Measurements from ENCODE around the gene NELL2.

The NELL2 gene

GRCh38 chr12:44565163-44565562, 311.0 kb downstream of the NELL2 start:
- Histone ChIP-seq H3K79me1 (ENCODE audit: low read depth, low read length) (no peaks in the 10 kb centered on the region), H4K91ac (ENCODE audit: low read depth, low read length, poor library complexity) (no peak overlapping the region), H3K14ac (ENCODE audit: low read length) (no peak overlapping the region), H3K23ac (ENCODE audit: low read depth, low read length, poor library complexity) (no peak overlapping the region), H3K4me1 (ENCODE audit: control insufficient read depth in 2 of 2, insufficient read depth in 1 of 2, low read depth in 1 of 2, low read length in 2 of 2) (peaks cover 0 to 2% of the 10 kb centered on the region in 2 donors), H2BK120ac (ENCODE audit: low read depth, low read length) (no peak overlapping the region), H2AFZ (ENCODE audit: low read length) (no peak overlapping the region), H3K4ac (ENCODE audit: low read length) (no peak overlapping the region), H3K9ac (ENCODE audit: low read depth, low read length, poor library complexity) (no peak overlapping the region), H2AK5ac (ENCODE audit: low read depth, low read length) (no peak overlapping the region), H3K9me3 (replicated peaks in 1 of 2; ENCODE audit: control insufficient read depth in 2 of 2, insufficient read depth in 1 of 2, low read depth in 1 of 2, low read length in 2 of 2) (no peaks in the 10 kb centered on the region), H3K18ac (ENCODE audit: low read length) (no peak overlapping the region), H3K4me2 (ENCODE audit: insufficient read depth, low read length, poor library complexity, severe bottlenecking) (no peak overlapping the region), H4K8ac (ENCODE audit: low read depth, low read length) (no peak overlapping the region), H2BK15ac (ENCODE audit: low read length) (no peak overlapping the region), H3K27me3 (ENCODE audit: control insufficient read depth in 3 of 3, insufficient read depth in 3 of 3, low read depth in 1 of 3, low read length in 3 of 3) (no peaks in the 10 kb centered on the region), H3K27ac (replicated peaks; ENCODE audit: low read length) (no peak overlapping the region), H2BK12ac (ENCODE audit: low read length) (no peak overlapping the region), H3K36me3 (replicated peaks in 1 of 2; ENCODE audit: control insufficient read depth in 2 of 2, insufficient read depth in 2 of 2, low read length in 2 of 2) (no peaks in the 10 kb centered on the region), H3K4me3 (ENCODE audit: low read length in 2 of 2) (no peak overlapping the region), H2BK5ac (ENCODE audit: low read length) (no peak overlapping the region)
- DNase-seq (ENCODE audit: low spot score) = no peak
- WGBS, 2 donors (ENCODE audit: extremely low coverage in 2 of 2, insufficient read length in 2 of 2, insufficient replicate concordance in 1 of 2) = 100% methylated on average over 2 of the region's 5 CpGs; no CpG with 5 or more reads in 1 of the 2 donors

DNA sequence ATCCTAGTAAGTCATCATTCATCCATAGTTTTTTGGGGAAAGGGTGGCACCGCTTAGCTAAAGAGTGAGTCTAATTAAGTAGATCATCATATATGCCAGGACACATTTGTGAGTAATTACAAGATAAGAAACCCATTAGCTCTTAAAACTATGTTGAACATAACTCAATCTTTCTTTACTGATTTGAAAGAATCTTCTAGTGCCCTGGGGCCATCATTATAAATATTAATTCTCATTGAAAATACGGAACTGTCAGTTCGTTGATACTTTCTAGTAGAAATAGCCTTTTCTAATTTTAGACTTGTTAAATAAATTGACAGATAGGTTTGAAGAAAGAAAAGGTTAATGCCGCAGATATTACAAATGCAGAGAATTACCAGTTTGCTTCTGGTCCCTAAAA, 312.6 kb downstream of the NELL2 start:
- Histone ChIP-seq H2BK5ac (ENCODE audit: low read length) (no peak overlapping the region), H3K36me3 (replicated peaks in 1 of 2; ENCODE audit: control insufficient read depth in 2 of 2, insufficient read depth in 2 of 2, low read length in 2 of 2) (no peaks in the 10 kb centered on the region), H2BK120ac (ENCODE audit: low read depth, low read length) (no peak overlapping the region), H3K18ac (ENCODE audit: low read length) (no peak overlapping the region), H4K91ac (ENCODE audit: low read depth, low read length, poor library complexity) (no peak overlapping the region), H2AK5ac (ENCODE audit: low read depth, low read length) (no peak overlapping the region), H3K4me3 (ENCODE audit: low read length in 2 of 2) (no peak overlapping the region), H3K9ac (ENCODE audit: low read depth, low read length, poor library complexity) (no peak overlapping the region), H3K4ac (ENCODE audit: low read length) (no peak overlapping the region), H2BK12ac (ENCODE audit: low read length) (no peak overlapping the region), H3K14ac (ENCODE audit: low read length) (no peak overlapping the region), H2AFZ (ENCODE audit: low read length) (no peak overlapping the region), H4K8ac (ENCODE audit: low read depth, low read length) (no peak overlapping the region), H3K9me3 (replicated peaks in 1 of 2; ENCODE audit: control insufficient read depth in 2 of 2, insufficient read depth in 1 of 2, low read depth in 1 of 2, low read length in 2 of 2) (no peaks in the 10 kb centered on the region), H3K79me1 (ENCODE audit: low read depth, low read length) (peaks cover under 1% of the 10 kb centered on the region), H3K27ac (replicated peaks; ENCODE audit: low read length) (no peak overlapping the region), H3K4me2 (ENCODE audit: insufficient read depth, low read length, poor library complexity, severe bottlenecking) (no peak overlapping the region), H3K27me3 (ENCODE audit: control insufficient read depth in 3 of 3, insufficient read depth in 3 of 3, low read depth in 1 of 3, low read length in 3 of 3) (no peaks in the 10 kb centered on the region), H2BK15ac (ENCODE audit: low read length) (no peak overlapping the region), H3K23ac (ENCODE audit: low read depth, low read length, poor library complexity) (no peak overlapping the region), H3K4me1 (ENCODE audit: control insufficient read depth in 2 of 2, insufficient read depth in 1 of 2, low read depth in 1 of 2, low read length in 2 of 2) (no peaks in the 10 kb centered on the region)
- no CpG with 5 or more reads among the region's 4 CpGs for WGBS, 2 donors (ENCODE audit: extremely low coverage in 2 of 2, insufficient read length in 2 of 2, insufficient replicate concordance in 1 of 2)
- DNase-seq (ENCODE audit: low spot score) = no peak

- peak overlapping the region; percentile 72 for H3K14ac ChIP-seq (ENCODE audit: low read length)
- H2BK15ac ChIP-seq (ENCODE audit: low read length) = no peak overlapping the region
- peaks cover 3% of the 10 kb centered on the region for H3K79me1 ChIP-seq (ENCODE audit: low read depth, low read length)
- H3K4ac ChIP-seq (ENCODE audit: low read length) = no peak overlapping the region
- no peak overlapping the region for H4K91ac ChIP-seq (ENCODE audit: low read depth, low read length, poor library complexity)
- no peaks in the 10 kb centered on the region for H3K4me1 ChIP-seq (ENCODE audit: control insufficient read depth in 2 of 2, insufficient read depth in 1 of 2, low read depth in 1 of 2, low read length in 2 of 2)
- no peak overlapping the region for H3K4me3 ChIP-seq (ENCODE audit: low read length in 2 of 2)
- DNase-seq (ENCODE audit: low spot score) = no peak
- no peak overlapping the region for H3K4me2 ChIP-seq (ENCODE audit: insufficient read depth, low read length, poor library complexity, severe bottlenecking)
- H4K8ac ChIP-seq (ENCODE audit: low read depth, low read length) = no peak overlapping the region
- H3K18ac ChIP-seq (ENCODE audit: low read length) = peak overlapping the region; percentile 25
- no peak overlapping the region for H2BK12ac ChIP-seq (ENCODE audit: low read length)
- no peak overlapping the region for H2BK120ac ChIP-seq (ENCODE audit: low read depth, low read length)
- WGBS, 2 donors (ENCODE audit: extremely low coverage in 2 of 2, insufficient read length in 2 of 2, insufficient replicate concordance in 1 of 2) = no CpG with 5 or more reads among the region's 14 CpGs
- no peaks in the 10 kb centered on the region for H3K9me3 ChIP-seq (replicated peaks in 1 of 2; ENCODE audit: control insufficient read depth in 2 of 2, insufficient read depth in 1 of 2, low read depth in 1 of 2, low read length in 2 of 2)
- H3K27ac ChIP-seq (replicated peaks; ENCODE audit: low read length) = no peak overlapping the region
- no peaks in the 10 kb centered on the region for H3K27me3 ChIP-seq (ENCODE audit: control insufficient read depth in 3 of 3, insufficient read depth in 3 of 3, low read depth in 1 of 3, low read length in 3 of 3)
- no peak overlapping the region for H2AFZ ChIP-seq (ENCODE audit: low read length)
- no peak overlapping the region for H2AK5ac ChIP-seq (ENCODE audit: low read depth, low read length)
- H3K9ac ChIP-seq (ENCODE audit: low read depth, low read length, poor library complexity) = no peak overlapping the region
- peaks cover 0 to 23% of the 10 kb centered on the region in 2 donors for H3K36me3 ChIP-seq (replicated peaks in 1 of 2; ENCODE audit: control insufficient read depth in 2 of 2, insufficient read depth in 2 of 2, low read length in 2 of 2)
- no peak overlapping the region for H2BK5ac ChIP-seq (ENCODE audit: low read length)
- no peak overlapping the region for H3K23ac ChIP-seq (ENCODE audit: low read depth, low read length, poor library complexity)
Observed at GRCh38 chr12:44558340-44559100, 317.6 kb downstream of the NELL2 start.

- H3K4ac ChIP-seq (ENCODE audit: low read length) = no peak overlapping the region
- no peaks in the 10 kb centered on the region for H3K4me1 ChIP-seq (ENCODE audit: control insufficient read depth in 2 of 2, insufficient read depth in 1 of 2, low read depth in 1 of 2, low read length in 2 of 2)
- H3K27ac ChIP-seq (replicated peaks; ENCODE audit: low read length) = no peak overlapping the region
- H3K4me3 ChIP-seq (ENCODE audit: low read length in 2 of 2) = no peak overlapping the region
- no peak overlapping the region for H4K8ac ChIP-seq (ENCODE audit: low read depth, low read length)
- no peak overlapping the region for H3K14ac ChIP-seq (ENCODE audit: low read length)
- H2AFZ ChIP-seq (ENCODE audit: low read length) = no peak overlapping the region
- H3K18ac ChIP-seq (ENCODE audit: low read length) = no peak overlapping the region
- no peak overlapping the region for H3K4me2 ChIP-seq (ENCODE audit: insufficient read depth, low read length, poor library complexity, severe bottlenecking)
- no peak overlapping the region for H3K23ac ChIP-seq (ENCODE audit: low read depth, low read length, poor library complexity)
- H4K91ac ChIP-seq (ENCODE audit: low read depth, low read length, poor library complexity) = no peak overlapping the region
- peaks cover 3% of the 10 kb centered on the region for H3K79me1 ChIP-seq (ENCODE audit: low read depth, low read length)
- peaks cover 0 to 5% of the 10 kb centered on the region in 2 donors for H3K9me3 ChIP-seq (replicated peaks in 1 of 2; ENCODE audit: control insufficient read depth in 2 of 2, insufficient read depth in 1 of 2, low read depth in 1 of 2, low read length in 2 of 2)
- no peak overlapping the region for H2BK120ac ChIP-seq (ENCODE audit: low read depth, low read length)
- no peak overlapping the region for H2AK5ac ChIP-seq (ENCODE audit: low read depth, low read length)
- no peak overlapping the region for H3K9ac ChIP-seq (ENCODE audit: low read depth, low read length, poor library complexity)
- no peak overlapping the region for H2BK5ac ChIP-seq (ENCODE audit: low read length)
- H2BK12ac ChIP-seq (ENCODE audit: low read length) = no peak overlapping the region
- no peaks in the 10 kb centered on the region for H3K27me3 ChIP-seq (ENCODE audit: control insufficient read depth in 3 of 3, insufficient read depth in 3 of 3, low read depth in 1 of 3, low read length in 3 of 3)
- peaks cover 0 to 27% of the 10 kb centered on the region in 2 donors for H3K36me3 ChIP-seq (replicated peaks in 1 of 2; ENCODE audit: control insufficient read depth in 2 of 2, insufficient read depth in 2 of 2, low read length in 2 of 2)
- H2BK15ac ChIP-seq (ENCODE audit: low read length) = no peak overlapping the region
- no peak for DNase-seq (ENCODE audit: low spot score)
Observed at GRCh38 chr12:44555454-44555853, 320.7 kb downstream of the NELL2 start.
